ENCODE results near the gene JUNB.

Gene JUNB

GRCh38 chr19:12840091-12841079, 49.1 kb downstream of the JUNB start:
- in situ Hi-C loops (cut with MboI; ENCODE audit: low sequenced_read_pairs): no loop called here

GRCh38 chr19:12841094-12841493, 49.8 kb downstream of the JUNB start:
- in situ Hi-C loops (cut with MboI; ENCODE audit: low sequenced_read_pairs): no loop called here

GRCh38 chr19:12842511-12842910, 51.2 kb downstream of the JUNB start:
- in situ Hi-C loops (cut with MboI; ENCODE audit: low sequenced_read_pairs): no loop called here
